LNCaP clone FGC (cell line): ENCODE results near the gene FAM228B.

ENCODE experiments used
- DNase-seq: peaks from one replicate; pipeline ENCODE4 v3.0.0-alpha.2; 2011; ENCODE audit warnings: low read depth
- H3K4me3 ChIP-seq: 2 replicates; pipeline ENCODE4 v1.5.1; 2011; ENCODE audit warnings: mild to moderate bottlenecking, low read depth, low read length, control low read depth
- CTCF ChIP-seq: IDR thresholded peaks from 2 replicates; pipeline ENCODE4 v1.5.1; 2012; ENCODE audit warnings: mild to moderate bottlenecking; ENCODE audit not compliant: control insufficient read depth, insufficient read depth; ENCODE audit errors: extremely low read depth

FAM228B gene

DNA sequence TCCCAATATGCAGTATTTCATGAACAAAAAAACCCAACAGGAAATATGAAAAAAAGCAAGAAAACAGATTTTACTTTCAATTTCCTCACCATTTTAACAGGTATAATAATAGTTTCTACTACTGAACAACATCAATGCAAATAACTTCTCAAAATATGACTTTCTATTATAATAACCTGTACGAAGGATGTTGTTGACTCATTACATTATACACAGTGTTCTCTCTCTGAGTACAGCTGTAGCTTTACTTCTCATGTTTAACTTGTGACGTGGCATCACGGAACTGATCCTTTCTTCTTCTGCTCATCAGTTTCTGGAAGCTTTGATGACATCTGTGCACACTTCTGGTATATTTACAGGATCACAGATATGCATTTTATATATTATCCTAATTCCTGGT lies 91.6 kb downstream of the FAM228B start:
- no peak for DNase-seq
- TF ChIP-seq CTCF: no peak
- no peak overlapping the region for H3K4me3 ChIP-seq
